ENCODE data around the gene MINAR2.

Gene MINAR2

GRCh38 chr5:129724647-129725046, 23.2 kb upstream of the MINAR2 start:
- no peak for TF ChIP-seq ZFX (IDR thresholded peaks at IDR 0.05)
- no peak for TF ChIP-seq CTCF (conservative IDR thresholded peaks at IDR 0.05)
- no peak overlapping the region for H3K27ac ChIP-seq

GRCh38 chr5:129739773-129740172, 8.1 kb upstream of the MINAR2 start:
- TF ChIP-seq ZFX (IDR thresholded peaks at IDR 0.05) (no peak), CTCF (conservative IDR thresholded peaks at IDR 0.05) (no peak)
- no peak overlapping the region for H3K27ac ChIP-seq

- H3K27ac ChIP-seq: no peak overlapping the region
- TF ChIP-seq CTCF (conservative IDR thresholded peaks at IDR 0.05) (no peak), ZFX (IDR thresholded peaks at IDR 0.05) (no peak)
Observed at GRCh38 chr5:129743541-129744187, 4.2 kb upstream of the MINAR2 start.

GRCh38 chr5:129745997-129746396, 1.9 kb upstream of the MINAR2 start:
- no peak overlapping the region for H3K27ac ChIP-seq
- TF ChIP-seq CTCF (conservative IDR thresholded peaks at IDR 0.05) (no peak), ZFX (IDR thresholded peaks at IDR 0.05) (no peak)

- no peak overlapping the region for H3K27ac ChIP-seq
- TF ChIP-seq CTCF (conservative IDR thresholded peaks at IDR 0.05) (no peak), ZFX (IDR thresholded peaks at IDR 0.05) (no peak)
Observed at GRCh38 chr5:129746876-129747275, 1.0 kb upstream of the MINAR2 start.

- H3K27ac ChIP-seq: no peak overlapping the region
- no peak for TF ChIP-seq ZFX (IDR thresholded peaks at IDR 0.05)
Observed at GRCh38 chr5:129748913-129749880, 1.3 kb downstream of the MINAR2 start.

GRCh38 chr5:129760636-129761325, 12.9 kb downstream of the MINAR2 start:
- H3K27ac ChIP-seq: no peak overlapping the region
- no peak for TF ChIP-seq CTCF (conservative IDR thresholded peaks at IDR 0.05)
- no peak for TF ChIP-seq ZFX (IDR thresholded peaks at IDR 0.05)

Measured in C4-2B (cell line).